HG03469 (cell line): ENCODE measurements around the gene PLA2G3.
"Not testable (repeated sequence)": the region's sequence is repeated elsewhere in the genome, so short reads cannot be mapped to it uniquely, and the experiment has no call there.

Source experiments
- ATAC-seq: cut with Tn5 transposase; IDR thresholded peaks from one replicate; pipeline ENCODE4 v1.9.1; 2021; ENCODE audit warnings: mild to moderate bottlenecking, moderate library complexity, moderate number of reproducible peaks; ENCODE audit not compliant: unreplicated experiment

PLA2G3 gene

DNA sequence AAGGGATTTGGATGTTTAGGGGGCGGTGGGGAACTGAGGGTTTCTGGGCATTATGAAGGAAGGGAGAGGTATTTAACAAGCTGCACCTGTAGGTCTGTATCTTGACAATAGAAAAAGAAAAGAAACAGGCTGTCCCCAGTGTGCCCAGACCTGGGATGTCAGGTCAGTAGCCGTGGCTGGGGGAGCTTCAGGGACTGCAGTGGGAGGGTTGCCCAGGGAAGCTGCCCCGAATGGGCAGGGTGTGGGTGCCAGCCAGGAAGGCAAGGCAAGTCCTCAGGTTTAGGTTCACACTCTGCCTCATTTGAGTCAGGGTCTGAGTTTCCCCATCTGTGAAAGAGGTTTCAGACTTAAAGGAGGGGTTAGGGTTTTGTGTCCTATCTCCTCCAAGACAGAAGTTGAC is 16.0 kb downstream of the PLA2G3 start:
- no peak for ATAC-seq

DNA sequence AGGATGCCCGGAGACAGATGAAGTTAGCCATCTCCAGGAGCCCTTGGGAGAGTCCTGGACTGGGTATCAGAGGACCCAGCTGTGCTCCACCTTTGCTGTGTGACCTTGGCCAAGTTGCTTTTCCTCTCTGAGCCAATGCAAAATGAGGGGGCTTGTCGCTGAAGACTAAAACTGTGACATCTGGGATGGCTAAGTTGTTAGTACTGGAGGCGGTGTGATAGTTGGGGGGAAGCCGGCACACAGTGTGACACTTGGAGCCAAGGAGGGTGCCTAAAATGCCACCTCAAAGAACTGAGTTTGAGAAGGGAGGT is 17.1 kb downstream of the PLA2G3 start:
- no peak for ATAC-seq

DNA sequence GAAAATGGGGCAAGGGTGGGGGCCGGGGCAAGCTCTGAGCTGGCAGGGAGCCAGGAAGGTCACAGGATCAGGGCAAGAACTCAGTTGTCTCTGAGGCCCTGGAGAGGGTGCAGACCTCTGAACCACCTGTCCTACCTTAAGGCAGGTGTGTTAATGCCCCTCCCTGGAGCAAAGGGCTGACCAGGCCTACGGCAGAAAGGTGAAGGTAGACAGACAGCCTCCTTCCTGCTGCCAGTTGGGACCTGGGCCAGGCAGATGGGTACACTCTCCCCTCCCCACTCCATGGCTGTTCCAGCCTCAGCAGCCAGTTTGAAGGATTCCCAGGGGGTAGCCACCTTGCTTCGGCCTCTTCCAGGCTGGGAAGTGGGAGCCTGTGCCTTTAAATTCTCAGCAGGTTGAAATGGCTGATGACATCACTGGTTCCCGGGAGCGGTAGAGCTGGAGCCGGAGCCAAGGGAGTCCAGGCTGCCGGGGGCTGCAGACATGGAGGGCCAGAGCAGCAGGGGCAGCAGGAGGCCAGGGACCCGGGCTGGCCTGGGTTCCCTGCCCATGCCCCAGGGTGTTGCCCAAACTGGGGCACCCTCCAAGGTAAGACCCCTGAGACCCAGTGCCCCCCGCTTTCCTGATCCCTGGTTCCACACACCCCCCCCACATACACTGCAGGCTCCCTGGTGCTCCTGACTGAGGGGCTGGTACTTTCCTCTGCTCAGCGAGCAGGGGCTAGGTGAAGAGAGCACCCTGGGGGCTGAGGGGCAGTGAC is 17.6 kb downstream of the PLA2G3 start, which contains the start of gene INPP5J:
Gene INPP5J, plus strand, starts transcription at position 435 of the 760 bp plus-strand sequence. Its CDS starts 49 bp downstream, at position 484.
- ATAC-seq, result no peak

DNA sequence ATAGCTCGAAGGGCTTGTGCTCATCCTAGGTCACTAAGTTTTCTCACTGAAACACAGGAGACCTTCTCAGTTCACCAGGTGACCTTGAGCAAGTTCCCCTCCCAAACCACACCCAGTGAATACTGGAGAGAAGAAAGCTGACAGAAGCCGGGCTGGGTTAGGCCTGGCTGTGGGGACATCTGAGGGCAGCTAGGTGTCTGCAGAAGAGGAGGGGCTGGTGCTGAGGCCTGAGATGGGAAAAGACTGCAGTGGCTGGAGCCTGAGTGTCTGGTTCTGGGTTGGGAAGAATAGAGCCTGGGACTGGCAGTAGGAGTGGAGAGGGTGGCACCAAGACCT is 18.1 kb downstream of the PLA2G3 start:
- no peak for ATAC-seq

DNA sequence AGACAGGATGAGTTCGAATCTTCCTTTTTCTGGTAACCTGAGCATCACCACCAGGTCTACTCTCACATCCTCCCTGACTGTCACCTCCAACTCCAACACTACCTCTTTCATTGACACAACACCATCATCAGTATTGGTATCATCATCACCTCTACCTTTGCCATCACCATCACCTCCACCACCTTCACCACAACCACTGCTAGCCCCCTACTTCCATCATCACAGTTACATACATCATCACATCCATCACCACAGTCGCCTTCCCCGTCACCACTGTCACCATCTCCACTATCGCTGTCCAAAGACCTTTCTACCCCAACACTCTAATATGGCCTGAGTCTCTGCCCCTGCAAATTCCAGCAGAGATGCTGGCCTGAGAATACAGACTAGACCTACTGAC is 18.9 kb downstream of the PLA2G3 start:
- ATAC-seq, result no peak

DNA sequence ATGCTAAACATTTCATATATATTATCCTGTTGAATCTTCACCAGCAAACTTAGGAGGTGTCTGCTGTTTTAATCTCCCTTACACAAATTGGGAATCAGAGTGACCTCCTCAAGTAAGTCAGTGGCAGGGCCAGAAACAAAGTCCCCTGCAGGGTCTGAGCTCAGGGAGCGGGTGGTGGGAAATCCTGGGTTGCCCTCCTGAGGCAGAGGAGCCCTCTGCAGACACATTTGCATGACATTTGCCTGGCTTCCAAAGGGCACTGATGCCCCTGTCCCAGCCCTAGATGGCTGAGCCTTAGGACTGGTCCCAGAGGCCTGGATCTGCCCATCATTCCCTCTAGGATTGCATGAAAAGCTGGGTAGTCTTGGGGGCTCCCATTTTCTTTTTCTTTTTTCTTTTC is 19.7 kb downstream of the PLA2G3 start:
- no peak for ATAC-seq

DNA sequence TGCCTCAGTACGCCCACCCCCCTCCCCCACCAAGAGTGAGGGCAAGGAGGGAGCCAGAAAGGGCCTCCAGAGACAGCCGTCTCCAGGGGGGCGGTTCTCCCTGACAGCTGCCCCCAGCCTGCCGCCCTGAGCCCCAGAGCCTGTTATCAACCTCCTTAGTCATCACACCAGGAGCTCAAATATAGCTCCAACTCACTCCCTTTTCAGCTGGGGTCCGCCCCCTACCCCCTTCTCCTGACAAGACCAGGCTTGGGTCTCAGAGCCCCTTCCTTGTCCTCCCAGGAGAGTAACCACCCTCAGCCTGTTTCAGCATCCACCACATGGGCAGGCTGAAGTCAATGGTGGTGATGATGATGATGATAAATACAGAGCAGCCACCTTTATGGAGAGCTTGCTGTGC is 20.1 kb downstream of the PLA2G3 start:
- ATAC-seq, result no peak

DNA sequence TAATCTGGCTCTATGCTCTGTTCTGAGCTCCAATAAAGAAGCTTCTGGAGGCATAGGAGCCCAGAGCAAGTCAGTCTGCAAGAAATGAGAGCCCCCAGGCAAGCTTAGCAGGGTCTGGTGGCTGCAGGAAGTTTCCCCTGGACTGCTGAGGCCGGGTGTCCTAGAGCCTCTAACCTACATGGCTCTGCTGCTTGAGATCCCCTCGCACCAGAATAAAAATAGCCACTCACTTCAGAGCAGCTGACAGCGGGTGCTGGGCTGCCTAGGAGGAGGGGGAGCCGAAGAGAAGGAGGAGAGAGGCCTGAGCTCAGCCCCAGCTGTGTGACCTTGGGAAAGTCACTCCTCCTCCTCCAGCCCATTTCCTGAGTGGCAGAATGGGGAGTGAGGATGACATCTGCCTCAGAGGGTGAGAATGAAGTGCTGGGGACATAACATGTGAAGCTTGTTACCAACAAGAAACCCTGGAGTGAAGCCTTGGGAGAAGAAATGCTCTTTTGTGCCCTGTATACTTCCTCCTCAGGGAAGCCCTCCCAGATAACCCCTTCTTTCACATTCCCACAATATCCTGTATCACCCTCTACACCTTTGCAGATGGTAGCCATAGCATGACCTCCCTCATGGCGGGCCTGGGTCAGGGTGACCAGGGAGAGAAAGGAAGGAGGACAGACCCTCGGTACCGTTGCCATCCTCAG is 21.1 kb downstream of the PLA2G3 start:
- ATAC-seq, result no peak

DNA sequence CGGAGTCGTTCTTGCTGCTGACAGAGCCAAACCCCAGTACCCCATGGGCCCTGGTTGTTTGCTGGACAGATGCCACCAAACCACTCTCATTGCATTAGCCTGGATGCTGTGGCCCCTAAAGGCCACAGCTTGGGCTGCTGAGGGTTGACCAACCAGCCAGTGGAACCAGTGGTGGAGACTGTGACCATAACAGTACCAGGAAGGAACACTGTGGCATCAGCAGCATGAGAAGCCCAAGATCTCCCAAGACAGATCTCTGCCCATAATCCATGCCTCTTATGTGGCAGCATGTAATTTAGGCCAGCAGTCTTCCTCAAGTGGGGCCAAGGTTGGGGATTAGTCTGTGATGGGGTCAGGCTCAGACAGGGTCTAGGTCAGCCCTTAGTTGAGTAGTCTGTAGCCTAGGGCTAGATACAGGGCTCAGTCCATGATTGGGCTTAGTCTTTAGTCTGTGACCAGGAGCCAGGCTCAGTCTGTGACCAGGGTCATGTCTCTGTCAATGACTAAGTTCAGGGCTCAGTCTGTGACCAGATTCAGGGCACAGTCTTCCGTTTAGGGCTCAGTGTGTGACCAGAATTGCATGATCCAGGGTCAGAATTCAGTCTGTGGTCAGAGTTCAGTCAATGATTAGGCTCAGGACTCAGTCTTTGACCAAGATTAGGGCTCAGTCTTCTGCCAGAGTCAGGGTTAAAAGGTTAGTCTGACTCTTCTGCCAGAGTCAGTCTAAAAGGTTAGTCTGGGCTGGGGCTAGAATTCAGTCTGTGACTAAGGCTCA is 22.1 kb downstream of the PLA2G3 start:
- ATAC-seq, result no peak

DNA sequence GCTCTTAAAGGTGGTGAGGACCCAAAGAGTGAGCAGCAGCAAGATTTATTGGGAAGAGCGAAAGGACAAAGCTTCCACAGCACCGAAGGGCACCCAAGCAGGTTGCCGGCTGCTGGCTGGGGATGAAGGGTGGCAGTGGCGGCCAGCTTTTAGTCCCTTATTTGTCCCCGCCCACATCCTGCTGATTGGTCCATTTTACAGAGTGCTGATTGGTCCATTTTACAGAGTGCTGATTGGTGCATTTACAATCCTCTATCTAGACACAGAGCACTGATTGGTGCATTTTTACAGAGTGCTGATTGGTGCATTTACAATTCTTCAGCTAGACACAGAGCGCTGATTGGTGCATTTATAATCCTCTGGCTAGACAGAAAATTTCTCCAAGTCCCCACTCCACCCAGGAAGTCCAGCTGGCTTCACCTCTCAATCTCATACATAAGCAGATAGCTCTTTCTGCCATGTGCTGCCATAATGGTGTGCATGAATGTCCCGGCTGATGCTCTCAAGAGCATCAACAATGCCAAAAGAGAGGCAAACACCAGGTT is 27.7 kb downstream of the PLA2G3 start:
- ATAC-seq, result not testable (repeated sequence)

DNA sequence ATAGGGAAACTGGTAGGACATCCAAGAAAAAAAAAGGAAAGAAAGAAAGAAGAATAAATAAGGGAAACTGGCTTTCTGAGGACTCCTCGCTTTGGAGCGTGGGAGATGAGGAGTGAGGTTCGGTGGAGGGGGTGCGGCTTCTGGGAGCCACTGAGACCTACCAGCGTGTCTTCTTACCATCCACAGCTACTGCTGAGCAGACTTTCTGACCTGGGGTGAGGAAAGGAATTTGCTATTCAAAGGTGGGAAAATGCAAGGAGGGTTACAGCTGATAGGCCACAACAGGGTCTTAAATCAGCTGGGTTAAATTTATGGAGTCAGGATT is 32.5 kb downstream of the PLA2G3 start:
- no peak for ATAC-seq

DNA sequence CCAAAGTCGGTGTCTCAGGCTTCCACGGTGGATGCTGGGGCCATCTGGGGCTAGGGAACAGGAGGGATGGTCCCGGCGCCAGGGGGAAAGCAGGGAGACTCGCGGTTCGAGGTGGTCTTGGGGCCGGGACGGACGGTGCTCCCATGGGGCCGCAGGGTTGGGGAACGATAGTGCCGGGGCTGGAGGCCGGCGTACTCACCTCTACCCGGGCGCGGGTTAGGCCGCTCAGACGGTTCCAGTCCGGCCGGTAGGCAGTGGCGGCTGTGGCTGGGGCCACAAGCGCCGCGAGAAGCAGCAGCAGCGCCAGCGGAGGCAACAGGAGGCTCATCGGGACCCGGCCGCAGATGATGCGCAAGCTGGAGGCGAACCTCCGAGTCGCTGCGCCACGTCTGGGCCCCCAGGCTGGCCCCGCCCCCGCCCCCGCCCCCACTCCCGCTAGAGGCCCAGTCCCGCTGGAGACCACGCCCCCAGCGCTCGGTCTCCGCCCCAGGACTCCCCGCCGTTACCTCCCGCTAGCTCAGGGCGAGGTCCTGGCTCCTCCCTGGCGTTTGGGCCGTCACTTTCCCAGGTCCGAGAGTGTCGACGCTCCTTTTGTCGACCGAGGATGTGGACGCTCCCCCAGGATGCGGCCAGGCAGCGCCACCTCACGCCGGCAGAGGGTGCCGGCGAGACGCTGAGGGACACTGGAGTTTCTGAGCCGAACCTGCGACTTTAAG is 33.0 kb downstream of the PLA2G3 start, which contains the start of gene SELENOM:
Gene SELENOM, minus strand, starts transcription at position 391 of the 716 bp plus-strand sequence. Its CDS starts 63 bp downstream, at position 328.
- no peak for ATAC-seq

DNA sequence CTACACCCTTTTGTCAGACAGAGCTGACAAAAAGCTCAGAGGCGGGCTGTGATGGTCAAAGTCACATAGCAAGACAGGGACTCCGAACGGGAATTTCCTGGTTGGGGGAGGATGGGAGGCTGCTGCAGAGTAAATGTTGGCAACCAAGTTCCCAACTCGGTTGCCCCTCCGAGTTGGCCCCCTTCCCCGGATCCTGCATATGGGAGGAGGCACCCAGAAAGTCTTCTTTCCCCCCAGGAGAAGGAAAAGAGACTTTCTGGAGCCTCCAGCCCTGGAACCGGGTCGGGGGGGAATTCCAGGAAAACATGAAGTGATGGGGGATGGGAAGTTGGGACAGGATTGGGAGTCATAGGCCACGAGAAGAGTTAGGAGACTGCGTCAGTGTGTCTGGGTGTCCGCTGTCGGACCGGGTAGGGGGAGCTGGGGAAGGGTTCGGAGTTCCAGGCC is 33.6 kb downstream of the PLA2G3 start:
- ATAC-seq, result no peak

DNA sequence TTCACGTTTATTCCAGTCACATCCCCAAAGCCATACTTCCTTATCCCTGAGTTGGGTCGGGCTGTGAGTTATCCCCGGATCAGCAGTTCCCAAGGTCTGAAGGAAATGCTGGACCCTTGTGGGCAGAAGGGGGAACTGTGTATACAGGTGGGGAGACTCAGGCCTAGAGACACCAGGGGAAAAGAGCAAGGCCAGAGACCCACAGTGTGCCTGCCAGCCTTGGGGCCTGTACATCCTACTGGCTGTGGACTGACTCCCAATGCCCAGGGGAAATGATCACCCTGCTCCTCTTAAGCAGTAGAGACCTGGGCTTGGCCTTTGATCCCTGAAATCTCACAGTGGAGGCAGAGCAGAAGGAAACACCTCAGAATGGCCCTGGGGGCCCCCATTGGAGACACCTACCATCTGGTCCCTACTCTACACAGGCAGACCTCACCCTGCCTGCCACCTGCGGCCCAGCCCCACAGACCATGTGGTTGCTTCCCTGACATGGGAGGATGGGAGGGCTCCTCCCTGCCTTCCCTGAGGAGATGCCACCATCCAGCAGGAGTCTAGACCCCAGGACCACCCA is 34.2 kb downstream of the PLA2G3 start:
- ATAC-seq, result no peak

DNA sequence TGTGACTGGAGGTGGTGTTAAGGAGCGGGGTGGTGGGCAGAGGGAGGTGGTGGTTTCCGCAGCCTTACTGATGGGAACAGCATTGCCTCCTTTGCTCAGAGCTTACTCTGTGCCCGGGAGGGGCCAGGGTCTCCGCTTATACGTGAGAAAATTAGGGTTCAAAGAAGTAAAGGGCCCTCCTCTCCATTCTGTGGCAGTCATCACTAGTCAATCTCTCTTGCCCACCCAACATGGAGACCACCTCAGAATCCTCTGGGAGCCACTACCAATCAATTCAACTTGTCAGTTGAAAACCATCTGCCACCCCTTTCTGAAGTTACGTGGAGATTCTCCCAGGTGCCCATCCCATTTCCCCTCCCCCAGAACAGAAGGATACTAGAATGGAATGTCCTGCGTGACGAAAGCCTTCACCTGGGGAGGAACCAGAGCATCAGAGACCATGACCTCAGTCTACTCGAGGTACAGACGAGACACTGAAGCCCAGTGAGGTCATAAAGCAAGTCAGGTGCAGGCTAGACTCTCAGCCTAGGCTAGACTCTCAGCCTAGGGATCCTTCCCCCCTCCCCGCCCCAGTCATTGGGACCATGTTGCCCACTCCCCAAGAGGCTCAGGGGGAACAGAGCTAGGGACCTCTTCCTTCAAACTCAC is 34.9 kb downstream of the PLA2G3 start:
- no peak for ATAC-seq

DNA sequence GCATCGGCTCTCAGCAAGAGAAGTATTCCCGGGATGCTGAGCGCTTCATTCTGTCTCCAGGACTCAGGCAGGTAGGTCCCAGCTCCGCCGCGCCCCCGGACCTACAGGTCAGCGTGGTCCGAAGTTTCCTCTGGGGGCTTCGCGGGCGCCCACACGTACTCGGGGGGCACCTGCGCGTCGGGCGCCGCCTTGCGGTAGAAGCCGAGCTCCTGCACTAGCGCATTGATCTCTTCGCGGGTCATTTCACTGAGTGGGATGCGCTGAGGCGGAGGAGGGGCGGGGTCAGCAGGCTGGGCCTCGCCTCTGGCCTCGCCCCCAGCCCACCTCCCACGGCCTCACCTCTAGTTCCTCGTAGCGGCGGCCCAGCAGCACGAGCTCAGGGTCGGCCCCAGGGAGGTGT is 35.4 kb downstream of the PLA2G3 start:
- no peak for ATAC-seq

DNA sequence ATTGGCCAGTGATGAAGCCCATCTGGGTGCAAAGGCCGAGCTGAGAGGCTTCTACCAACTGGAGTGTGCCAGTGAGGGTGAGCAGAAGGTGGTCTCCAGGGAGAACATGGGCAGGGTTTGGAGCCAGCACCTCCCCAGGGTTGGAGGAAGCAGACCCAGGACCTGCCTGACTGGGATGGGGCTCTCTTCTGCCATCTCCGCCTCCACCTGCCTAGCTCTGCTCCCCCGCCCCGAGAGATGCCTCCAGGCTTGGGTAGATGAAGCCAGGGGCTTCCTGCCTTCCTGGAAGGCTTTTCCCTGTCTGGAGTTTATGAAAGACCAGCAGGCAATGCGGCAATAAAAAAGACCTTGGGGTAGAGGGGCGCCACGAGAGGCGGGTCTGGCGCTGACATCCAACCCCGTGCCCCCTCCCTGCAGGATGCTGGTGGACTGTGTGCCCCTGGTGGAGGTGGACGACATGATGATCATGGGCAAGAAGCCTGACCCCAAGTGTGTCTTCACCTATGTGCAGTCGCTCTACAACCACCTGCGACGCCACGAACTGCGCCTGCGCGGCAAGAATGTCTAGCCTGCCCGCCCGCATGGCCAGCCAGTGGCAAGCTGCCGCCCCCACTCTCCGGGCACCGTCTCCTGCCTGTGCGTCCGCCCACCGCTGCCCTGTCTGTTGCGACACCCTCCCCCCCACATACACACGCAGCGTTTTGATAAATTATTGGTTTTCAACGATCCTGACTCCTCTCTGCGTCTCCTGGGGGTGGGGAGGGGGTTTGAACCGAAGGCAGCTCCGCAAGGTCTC is 36.2 kb downstream of the PLA2G3 start:
- no peak for ATAC-seq

DNA sequence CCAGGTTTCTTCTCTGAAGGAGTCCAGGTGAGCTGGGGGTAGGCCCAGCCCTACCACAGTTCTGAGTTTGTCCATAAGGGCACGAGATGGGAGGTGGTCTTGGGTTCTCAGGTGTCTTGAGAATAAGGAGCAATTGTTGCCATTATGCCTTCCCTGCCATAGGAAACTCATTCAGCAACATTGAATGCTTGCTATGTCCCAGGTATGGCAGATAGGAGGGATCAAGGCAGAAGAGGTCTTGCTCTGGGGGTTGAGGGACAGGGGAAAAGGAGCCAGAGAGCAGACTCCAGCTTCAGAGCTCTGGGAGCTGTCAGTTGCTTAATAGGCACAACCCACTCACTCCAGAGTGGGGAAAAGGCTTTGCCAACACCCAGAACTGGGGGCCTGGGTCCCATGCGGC is 37.2 kb downstream of the PLA2G3 start:
- ATAC-seq, result no peak

DNA sequence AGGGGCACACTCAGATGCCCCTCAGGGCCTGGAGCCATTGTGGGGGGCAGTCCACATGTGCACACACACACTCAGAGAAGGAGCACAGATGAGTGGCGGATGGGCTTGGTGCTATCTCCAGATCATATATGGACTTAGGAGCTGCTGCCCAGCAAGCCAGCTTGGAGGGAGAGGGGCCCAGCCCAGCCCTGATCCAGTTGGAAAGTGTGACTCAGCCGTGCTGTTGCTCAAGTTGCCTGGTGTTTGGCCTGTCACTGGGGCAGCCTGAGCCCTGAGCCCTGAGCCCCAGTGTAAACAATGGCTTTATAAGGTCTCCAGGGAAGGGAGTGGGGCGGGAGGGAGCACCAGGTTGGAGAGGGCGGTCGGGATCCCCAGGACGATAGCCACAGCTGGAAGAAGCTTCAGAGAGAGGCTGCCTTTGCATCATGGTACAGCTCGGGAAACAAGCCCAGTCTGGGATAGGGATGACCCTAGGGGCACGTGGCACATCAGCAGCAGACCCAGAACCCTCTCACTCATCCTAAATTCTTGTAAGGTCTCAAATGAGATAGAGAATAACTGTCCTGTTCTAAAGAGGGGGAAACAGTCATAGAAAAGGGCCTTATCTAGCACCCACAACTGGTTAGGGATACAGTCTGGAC is 37.7 kb downstream of the PLA2G3 start:
- ATAC-seq, result no peak
